DMS 273 treated with DMSO at 0.1 percent for 48 hours (cell line): Measurements from ENCODE around the gene PER2.

Experiments
- DNase-seq: peaks from one replicate; lab custom pipeline; 2025; lab: John Stamatoyannopoulos, UW

Gene PER2

GRCh38 chr2:238306672-238306998 lies 18.2 kb upstream of the PER2 start:
- no peak for DNase-seq

DNA sequence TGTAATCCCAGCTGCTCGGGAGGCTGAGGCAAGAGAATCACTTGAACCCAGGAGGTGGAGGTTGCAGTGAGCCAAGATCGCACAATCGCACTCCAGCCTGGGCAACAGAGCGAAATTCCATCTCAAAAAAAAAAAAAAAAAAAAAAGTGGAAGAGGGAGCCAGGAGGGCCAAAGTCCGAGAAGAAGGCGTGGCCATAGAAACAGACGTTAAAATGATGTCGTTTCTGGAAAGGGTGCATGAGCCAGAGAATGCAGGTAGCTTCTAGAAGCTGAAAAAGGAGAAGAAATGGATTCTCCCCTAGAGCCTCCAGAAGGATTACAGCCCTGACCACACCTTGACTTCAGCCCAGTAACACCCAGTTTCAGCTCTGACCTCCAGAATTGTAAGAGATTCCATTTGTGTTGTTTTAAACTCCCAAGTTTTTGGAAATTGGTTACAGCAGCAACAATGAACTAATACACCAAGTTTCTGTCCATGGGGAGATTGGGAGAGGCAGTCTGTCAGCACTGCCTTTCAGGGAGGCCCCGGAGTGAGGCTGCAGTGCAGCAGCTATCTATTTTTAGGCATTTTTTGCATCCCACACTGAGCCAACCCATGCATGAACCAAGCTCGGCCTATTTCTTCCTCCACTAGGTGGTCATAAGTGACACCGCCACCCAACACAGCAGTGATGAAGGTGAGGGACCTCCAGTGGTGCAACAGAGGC lies 17.7 kb upstream of the PER2 start:
- DNase-seq, result no peak

- DNase-seq, result no peak
Observed at GRCh38 chr2:238305092-238305862, 16.9 kb upstream of the PER2 start.

DNA sequence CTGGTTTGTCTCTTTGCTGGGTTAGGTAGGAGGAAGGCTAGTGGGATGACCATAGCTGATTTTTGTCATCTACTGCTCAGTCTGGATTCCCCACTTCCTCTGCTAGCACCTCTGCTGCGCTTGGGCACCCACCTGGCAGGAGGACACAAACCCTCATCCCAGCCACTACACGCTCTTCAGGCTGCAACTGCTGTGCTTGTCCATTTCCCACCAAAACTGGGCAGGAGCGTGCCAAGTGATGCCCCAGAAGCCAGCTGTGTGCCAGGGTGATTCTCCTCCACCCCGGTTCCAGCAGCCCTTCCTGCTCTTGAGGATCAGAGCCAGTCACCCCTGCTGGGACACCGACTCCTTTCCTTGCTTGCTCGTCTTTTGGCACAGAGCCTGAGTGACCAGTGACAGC lies 15.7 kb upstream of the PER2 start:
- DNase-seq, result no peak

GRCh38 chr2:238302751-238303150 lies 14.3 kb upstream of the PER2 start:
- no peak for DNase-seq

DNA sequence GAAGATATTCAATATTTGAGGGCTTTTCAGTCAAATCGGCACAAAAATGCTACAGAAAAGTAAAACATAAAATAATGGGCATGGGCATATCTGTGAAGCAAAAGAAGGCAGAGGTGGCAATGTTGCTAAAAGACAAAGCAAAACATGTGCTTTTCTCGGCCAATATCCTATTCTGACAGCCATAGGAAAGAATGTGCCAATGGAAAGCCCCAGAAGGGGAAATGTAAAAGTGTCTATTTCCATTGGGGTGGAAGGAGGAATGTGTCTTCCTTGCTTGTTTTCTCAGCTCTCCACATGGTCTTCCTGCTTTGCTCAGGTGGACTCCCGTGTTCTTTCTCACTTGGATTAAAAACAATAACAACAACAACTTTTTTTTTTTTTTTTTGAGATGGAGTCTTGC lies 13.7 kb upstream of the PER2 start:
- DNase-seq, result no peak

DNA sequence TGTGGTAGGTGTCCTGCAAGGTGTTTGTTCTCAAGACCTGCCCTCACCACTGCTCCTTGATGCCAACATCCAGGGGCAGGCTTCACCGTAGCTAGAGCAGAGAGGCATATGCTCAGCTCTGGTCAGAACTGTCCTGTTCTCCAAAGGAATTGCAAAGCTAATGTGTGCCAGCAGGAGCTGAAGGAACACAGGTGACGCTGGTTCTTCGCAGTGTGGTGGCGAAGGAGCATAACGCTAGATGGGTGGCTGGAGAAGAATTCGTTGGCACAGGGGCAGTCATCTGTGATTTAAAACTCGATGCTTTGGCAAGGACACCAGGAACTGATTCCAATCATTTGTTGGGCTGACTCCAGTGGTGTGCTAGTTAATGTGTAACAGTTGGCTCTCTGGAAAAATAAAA lies 11.4 kb upstream of the PER2 start:
- DNase-seq, result no peak

GRCh38 chr2:238296638-238297457 lies 8.4 kb upstream of the PER2 start:
- no peak for DNase-seq

DNA sequence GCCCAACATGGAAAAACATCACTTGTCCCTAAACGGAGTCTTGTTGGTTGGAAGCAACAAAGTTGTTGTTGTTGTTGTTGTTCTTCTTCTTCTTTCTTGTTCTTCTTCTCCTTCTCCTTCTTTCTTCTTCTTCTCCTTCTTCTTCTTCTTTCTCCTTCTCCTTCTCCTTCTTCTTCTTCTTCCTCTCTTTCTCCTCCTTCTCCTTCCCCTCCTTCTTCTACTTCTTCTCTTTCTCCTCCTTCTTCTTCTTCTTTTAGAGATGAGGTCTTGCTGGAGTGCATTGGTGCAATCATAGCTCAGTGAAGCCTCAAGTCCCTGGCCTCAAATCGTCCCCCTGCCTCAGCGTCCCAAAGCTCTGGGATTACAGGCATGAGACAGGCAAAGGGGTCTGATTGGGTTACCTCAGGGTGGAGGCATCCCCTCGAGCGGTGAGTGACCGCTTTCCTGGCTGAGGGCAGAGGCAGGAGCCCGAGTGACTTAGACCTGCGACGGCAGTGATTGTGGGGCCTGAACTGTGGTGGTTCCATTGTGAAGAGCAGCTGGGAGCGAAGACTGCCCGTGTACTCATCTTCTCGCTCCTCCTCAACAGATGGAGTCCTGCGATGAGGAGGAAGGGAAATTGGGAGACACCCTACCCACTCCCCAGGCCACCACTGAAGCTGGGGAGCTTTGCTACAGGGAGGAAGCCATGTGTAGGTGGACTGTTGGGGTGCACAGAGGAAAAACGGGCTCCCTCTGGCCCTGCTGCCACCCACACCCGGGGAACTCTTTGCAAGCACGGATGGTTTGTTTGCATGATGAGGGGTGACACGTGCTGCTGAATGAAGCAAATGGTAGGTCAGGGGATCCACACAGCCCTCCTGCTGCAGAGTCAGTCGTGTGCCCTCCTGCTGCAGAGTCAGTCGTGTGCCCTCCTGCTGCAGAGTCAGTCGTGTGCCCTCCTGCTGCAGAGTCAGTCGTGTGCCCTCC lies 7.0 kb upstream of the PER2 start:
- no peak for DNase-seq

- DNase-seq, result no peak
Observed at GRCh38 chr2:238294393-238295143, 6.2 kb upstream of the PER2 start.

DNA sequence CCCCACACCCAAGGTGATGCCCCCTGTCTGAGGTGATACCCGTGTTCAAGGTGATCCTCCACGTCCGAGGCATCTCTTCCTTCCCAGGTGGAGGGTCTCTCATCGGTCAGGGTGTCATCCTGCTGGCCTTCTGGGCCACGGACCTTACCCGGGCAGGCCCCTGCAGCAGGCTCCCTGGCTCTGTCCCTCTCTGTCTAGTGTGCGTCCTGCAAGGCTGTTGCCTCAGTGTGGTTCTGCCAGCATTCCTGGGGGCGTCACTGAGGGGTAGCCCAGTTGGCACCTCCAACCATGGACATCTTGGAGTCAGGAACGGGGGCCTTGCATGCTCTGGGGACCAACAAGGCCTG lies 5.6 kb upstream of the PER2 start:
- no peak for DNase-seq

DNA sequence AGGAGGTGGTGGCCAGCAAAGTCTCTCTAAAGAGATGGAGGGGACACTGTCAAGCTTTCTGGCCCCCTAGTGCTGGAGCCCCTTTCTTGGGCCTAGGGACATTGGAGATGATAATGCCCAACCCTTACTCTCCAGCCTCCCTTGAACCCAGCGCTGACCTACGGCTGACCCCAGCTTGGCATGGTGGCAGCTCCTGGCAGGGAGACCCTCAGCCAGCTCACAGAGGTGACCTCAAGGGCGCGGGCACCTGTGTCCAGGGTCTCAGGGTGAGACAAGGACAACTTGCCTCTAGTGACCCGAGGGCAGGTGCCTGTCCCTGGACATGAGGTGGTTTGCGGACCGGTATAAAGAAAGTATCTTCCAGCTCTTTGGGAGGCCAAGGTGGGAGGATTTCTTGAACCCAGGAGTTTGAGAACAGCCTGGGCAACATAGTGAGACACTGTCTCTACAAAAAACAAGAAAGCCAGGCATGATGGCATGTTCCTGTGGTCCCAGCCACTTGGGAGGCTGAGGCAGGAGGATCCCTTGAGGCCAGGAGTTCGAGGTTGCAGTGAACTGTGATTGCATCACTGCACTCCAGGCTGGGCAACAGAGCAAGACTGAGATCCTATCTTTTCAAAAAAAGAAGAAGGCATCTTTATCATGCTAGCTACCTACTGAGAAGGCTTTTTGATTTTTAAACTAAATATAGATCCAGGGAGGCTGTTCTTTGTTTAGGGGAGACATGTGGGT lies 3.3 kb upstream of the PER2 start:
- no peak for DNase-seq

- peak; percentile 21 for DNase-seq
Observed at GRCh38 chr2:238290715-238291549, 2.5 kb upstream of the PER2 start.

- no peak for DNase-seq
Observed at GRCh38 chr2:238290091-238290509, 1.7 kb upstream of the PER2 start.

DNA sequence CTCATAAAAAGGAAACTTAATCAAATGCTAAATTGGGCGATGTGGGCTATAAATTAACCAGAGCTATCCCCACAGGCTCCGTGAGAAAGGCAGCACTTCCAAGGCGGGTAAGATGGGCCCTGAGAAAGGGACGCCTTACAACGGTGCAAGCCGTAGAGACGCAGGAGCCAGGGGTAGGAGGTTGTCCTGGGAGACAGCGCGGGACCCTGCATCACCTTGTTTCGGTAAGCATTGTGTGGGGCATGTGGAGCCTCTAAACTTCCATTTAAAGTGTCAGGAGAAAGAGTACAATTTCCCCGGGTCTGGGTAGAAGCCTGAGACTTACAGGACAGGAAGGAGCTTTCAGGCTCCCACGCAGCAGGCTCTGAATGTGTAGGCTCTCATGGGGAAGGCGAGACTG lies 1.2 kb upstream of the PER2 start:
- no peak for DNase-seq

GRCh38 chr2:238288650-238289573 lies 502 bp upstream of the PER2 start:
- DNase-seq, result peak; percentile 94

- DNase-seq, result no peak
Observed at GRCh38 chr2:238286987-238287736, 1.2 kb downstream of the PER2 start.

DNA sequence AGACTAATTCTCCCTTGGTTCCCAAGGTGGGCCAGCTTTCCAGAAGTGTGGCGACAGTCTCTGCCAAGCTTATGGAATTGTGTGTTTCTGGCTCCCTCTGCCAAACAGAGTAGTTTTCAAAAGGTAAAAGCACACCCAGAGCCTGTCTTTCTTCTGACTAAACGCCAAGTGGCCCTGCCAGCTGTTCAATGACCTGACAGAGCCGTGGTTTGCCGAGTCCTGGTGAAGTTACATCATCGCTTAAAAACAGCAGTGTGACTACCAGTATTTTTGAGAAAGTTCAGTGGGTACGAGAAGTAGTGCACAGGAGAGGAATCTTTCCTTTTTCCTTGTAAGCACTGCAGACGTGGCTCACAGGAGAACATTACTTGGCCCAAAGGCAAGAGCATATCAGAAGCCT lies 1.9 kb downstream of the PER2 start:
- DNase-seq, result peak; percentile 61
